NAMALWA (cell line): ENCODE measurements around the gene MEAK7.

Experiments
- DNase-seq: peaks from one replicate; pipeline ENCODE4 v3.0.0-alpha.2; 2015; ENCODE audit warnings: low spot score

MEAK7 gene

GRCh38 chr16:84465154-84465553, 39.3 kb downstream of the MEAK7 start:
- DNase-seq = no peak

GRCh38 chr16:84464116-84464515, 40.3 kb downstream of the MEAK7 start:
- no peak for DNase-seq

GRCh38 chr16:84463221-84463620, 41.2 kb downstream of the MEAK7 start:
- no peak for DNase-seq

GRCh38 chr16:84462296-84463210, 41.9 kb downstream of the MEAK7 start:
- no peak for DNase-seq

- no peak for DNase-seq
Measured at GRCh38 chr16:84461413-84462295, 42.8 kb downstream of the MEAK7 start.

- no peak for DNase-seq
Measured at GRCh38 chr16:84461029-84461412, 43.4 kb downstream of the MEAK7 start.

- no peak for DNase-seq
Measured at GRCh38 chr16:84460406-84461028, 43.9 kb downstream of the MEAK7 start.

- no peak for DNase-seq
Measured at GRCh38 chr16:84459941-84460405, 44.5 kb downstream of the MEAK7 start.

GRCh38 chr16:84459533-84459894, 44.9 kb downstream of the MEAK7 start:
- DNase-seq = no peak

- DNase-seq = no peak
Measured at GRCh38 chr16:84458606-84459532, 45.6 kb downstream of the MEAK7 start.

- DNase-seq = no peak
Measured at GRCh38 chr16:84455031-84455430, 49.4 kb downstream of the MEAK7 start.
